ENCODE measurements around the gene CEACAM7.

DNA sequence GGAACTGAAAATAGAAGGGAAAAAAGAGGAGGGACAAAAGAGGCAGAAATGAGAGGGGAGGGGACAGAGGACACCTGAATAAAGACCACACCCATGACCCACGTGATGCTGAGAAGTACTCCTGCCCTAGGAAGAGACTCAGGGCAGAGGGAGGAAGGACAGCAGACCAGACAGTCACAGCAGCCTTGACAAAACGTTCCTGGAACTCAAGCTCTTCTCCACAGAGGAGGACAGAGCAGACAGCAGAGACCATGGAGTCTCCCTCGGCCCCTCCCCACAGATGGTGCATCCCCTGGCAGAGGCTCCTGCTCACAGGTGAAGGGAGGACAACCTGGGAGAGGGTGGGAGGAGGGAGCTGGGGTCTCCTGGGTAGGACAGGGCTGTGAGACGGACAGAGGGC lies 20.4 kb upstream of the CEACAM7 start, which contains the start of gene CEACAM5:
- TF ChIP-seq, protein P1, sequence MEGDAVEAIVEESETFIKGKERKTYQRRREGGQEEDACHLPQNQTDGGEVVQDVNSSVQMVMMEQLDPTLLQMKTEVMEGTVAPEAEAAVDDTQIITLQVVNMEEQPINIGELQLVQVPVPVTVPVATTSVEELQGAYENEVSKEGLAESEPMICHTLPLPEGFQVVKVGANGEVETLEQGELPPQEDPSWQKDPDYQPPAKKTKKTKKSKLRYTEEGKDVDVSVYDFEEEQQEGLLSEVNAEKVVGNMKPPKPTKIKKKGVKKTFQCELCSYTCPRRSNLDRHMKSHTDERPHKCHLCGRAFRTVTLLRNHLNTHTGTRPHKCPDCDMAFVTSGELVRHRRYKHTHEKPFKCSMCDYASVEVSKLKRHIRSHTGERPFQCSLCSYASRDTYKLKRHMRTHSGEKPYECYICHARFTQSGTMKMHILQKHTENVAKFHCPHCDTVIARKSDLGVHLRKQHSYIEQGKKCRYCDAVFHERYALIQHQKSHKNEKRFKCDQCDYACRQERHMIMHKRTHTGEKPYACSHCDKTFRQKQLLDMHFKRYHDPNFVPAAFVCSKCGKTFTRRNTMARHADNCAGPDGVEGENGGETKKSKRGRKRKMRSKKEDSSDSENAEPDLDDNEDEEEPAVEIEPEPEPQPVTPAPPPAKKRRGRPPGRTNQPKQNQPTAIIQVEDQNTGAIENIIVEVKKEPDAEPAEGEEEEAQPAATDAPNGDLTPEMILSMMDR (IDR thresholded peaks at IDR 0.05): no peak
- no peak for TF ChIP-seq POLR2A (IDR thresholded peaks at IDR 0.05)

Data from thyroid gland (tissue), 4 donors.